Panc1 (cell line): ENCODE data around the gene ITFG2. TPM values are rescaled to one million over a fixed set of nuclear protein-coding genes. Genes with fewer than 3 reads are reported as not detected.
"Not testable (repeated sequence)": the region's sequence is repeated elsewhere in the genome, so short reads cannot be mapped to it uniquely, and the experiment has no call there.

Source experiments
- ATAC-seq: fragments of 200-7000 bp; cut with Tn5 transposase; 2 replicates; pipeline ENCODE4 v1.9.1; 2020; ENCODE audit warnings: mild to moderate bottlenecking, moderate library complexity
- BruUV-seq: library from RNA; stranded (reverse); fragments of 400-500 nt; replicated peaks from 2 replicates; lab custom pipeline; 2021; lab: Mats Ljungman, UMichigan
- CTCF ChIA-PET: fragments of 300-600 bp; sonication (Branson Sonifier 250); formaldehyde crosslinking; loops from one replicate; lab custom pipeline; 2022; ENCODE audit warnings: antibody characterized with exemption; lab: Charles Lee
- POLR2A ChIA-PET: fragments of 300-600 bp; sonication (Branson Sonifier 250); formaldehyde crosslinking; loops from one replicate; lab custom pipeline; 2022; ENCODE audit warnings: antibody characterized with exemption; lab: Charles Lee
- DNase-seq: peaks from one replicate; pipeline ENCODE4 v3.0.0-alpha.2; 2010; ENCODE audit warnings: low read depth, low spot score
- H3K27ac ChIP-seq: 2 replicates; pipeline ENCODE4 v1.5.1; 2011; ENCODE audit warnings: mild to moderate bottlenecking, low read length, inconsistent platforms
- H3K27me3 ChIP-seq: fragments of 200-500 bp; sonication (Bioruptor generic); 2 replicates; pipeline ENCODE4 v1.6.0; 2014; ENCODE audit warnings: low read length, inconsistent platforms; ENCODE audit not compliant: control insufficient read depth, insufficient read depth
- H3K36me3 ChIP-seq: fragments of 200-500 bp; sonication (Bioruptor generic); 2 replicates; pipeline ENCODE4 v1.5.1; 2014; ENCODE audit warnings: inconsistent platforms, mild to moderate bottlenecking, low read length, moderate library complexity; ENCODE audit not compliant: control insufficient read depth, insufficient read depth
- H3K4me1 ChIP-seq: 2 replicates; pipeline ENCODE4 v1.5.1; 2011; ENCODE audit warnings: inconsistent platforms, mild to moderate bottlenecking, low read length, moderate library complexity; ENCODE audit not compliant: control insufficient read depth, insufficient read depth
- H3K4me3 ChIP-seq, 2 experiments: 2 replicates each; pipeline ENCODE4 v1.5.1; 2011 to 2012; ENCODE audit warnings: low read depth in 2 of 2, low read length in 2 of 2, mild to moderate bottlenecking in 2 of 2, inconsistent platforms in 1 of 2, moderate library complexity in 1 of 2
- H3K9me3 ChIP-seq: fragments of 200-500 bp; sonication (Bioruptor generic); 2 replicates; pipeline ENCODE4 v1.5.1; 2014; ENCODE audit warnings: low read depth, mild to moderate bottlenecking, inconsistent platforms, low read length, moderate library complexity; ENCODE audit not compliant: control insufficient read depth, insufficient read depth
- POLR2AphosphoS5 ChIP-seq: IDR thresholded peaks from 2 replicates; pipeline ENCODE4 v1.6.1; 2012; ENCODE audit warnings: mild to moderate bottlenecking, low read depth, low read length, moderate library complexity
- SIN3A ChIP-seq: IDR thresholded peaks from 2 replicates; pipeline ENCODE4 v1.6.1; 2012; ENCODE audit warnings: low read depth, mild to moderate bottlenecking, low read length, moderate library complexity, borderline replicate concordance; ENCODE audit not compliant: insufficient read depth
- TCF7L2 ChIP-seq: IDR thresholded peaks from 2 replicates; pipeline ENCODE4 v1.6.1; 2011; ENCODE audit warnings: mild to moderate bottlenecking, low read depth, low read length, inconsistent platforms
- in situ Hi-C: cut with HindIII; loops from 2 replicates; pipeline ENCODE4 v1.10.0; 2016; ENCODE audit warnings: low sequenced_read_pairs, low pct_unique_long_range_greater_than_20kb
- intact Hi-C: fragments of 100-400 bp; cut with micrococcal nuclease; formaldehyde crosslinking; loops from one replicate; pipeline ENCODE4 v1.10.0; 2022; ENCODE audit not compliant: unreplicated experiment
- total RNA-seq: library from RNA; stranded (reverse); gene quantifications from one replicate; pipeline ENCODE4 v1.2.1, GENCODE V29; 2021; ENCODE audit not compliant: unreplicated experiment
- TF ChIP-seq, protein P1 (sequence below), 2 experiments: IDR thresholded peaks; 2 replicates each; pipeline ENCODE4 v1.6.1; 2011 to 2012; ENCODE audit warnings: low read depth in 2 of 2, control low read depth in 1 of 2, low read length in 1 of 2, mild to moderate bottlenecking in 1 of 2, moderate library complexity in 1 of 2; ENCODE audit not compliant: insufficient read depth in 1 of 2
- TF ChIP-seq, protein P2 (sequence below): fragments of 450-650 bp; IDR thresholded peaks from 2 replicates; pipeline ENCODE4 v1.5.1; 2017; ENCODE audit warnings: mild to moderate bottlenecking

Gene ITFG2
- total RNA-seq, 1 experiment from 2014 or later = 17.4 TPM

DNA sequence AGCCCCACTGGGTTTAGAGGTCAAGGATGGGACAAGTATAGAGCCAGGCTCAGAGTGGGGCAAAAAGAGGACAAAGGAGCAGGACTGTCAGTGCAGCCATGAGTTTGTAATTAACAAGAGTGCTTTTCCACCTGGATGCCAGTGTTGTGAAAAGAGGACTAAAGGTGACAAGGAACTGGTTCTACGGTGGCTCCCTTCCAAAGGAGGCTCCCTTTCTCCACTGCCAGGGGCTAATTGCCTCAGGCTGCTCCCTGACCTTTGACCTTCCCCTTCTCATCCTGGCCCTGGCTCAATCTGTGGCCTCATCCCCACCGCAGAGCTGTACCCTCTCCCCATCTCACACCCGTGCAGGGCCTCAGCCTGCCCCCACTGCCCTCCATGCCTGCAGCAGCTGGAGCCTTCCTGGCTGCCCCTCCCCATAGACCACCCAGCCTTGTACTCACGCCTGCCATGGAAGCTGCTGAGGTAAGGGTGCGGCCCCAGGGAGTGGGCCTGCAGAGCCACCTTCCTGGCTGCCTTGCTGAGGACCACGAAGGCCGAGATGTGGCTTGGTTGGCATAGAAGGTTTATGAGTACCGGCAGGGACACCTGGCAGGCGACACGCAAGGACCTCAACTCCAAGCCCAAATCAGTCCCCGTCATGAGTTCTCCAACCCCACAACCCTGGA, 42.5 kb upstream of the ITFG2 start:
- CTCF ChIA-PET = no interaction called here

DNA sequence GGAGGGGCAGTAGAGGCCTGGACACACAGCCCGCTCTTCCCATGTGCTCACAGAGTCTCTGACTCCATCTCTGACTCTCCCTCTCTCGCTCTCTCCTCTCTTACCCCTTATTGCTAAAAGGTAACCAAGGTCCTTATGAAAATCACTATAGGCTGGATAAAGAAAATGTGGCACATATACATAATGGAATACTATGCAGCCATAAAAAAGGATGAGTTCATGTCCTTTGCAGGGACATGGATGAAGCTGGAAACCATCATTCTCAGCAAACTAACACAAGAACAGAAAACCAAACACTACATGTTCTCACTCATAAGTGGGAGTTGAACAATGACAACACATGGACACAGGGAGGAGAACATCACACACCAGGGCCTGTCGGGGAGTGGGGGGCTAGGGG, 41.9 kb upstream of the ITFG2 start:
- intact Hi-C loops = not testable (repeated sequence)

More for the DNA sequence above, 42.5 kb upstream of the ITFG2 start:
- H3K27ac ChIP-seq = no peak overlapping the region
- POLR2A ChIA-PET = no interaction called here
- no peaks in the 10 kb centered on the region for H3K9me3 ChIP-seq
- BruUV-seq = no TSS peak
- DNase-seq (no peak), ATAC-seq (no peak)
- H3K4me3 ChIP-seq = no peak overlapping the region
- no peaks in the 10 kb centered on the region for H3K27me3 ChIP-seq
- TF ChIP-seq POLR2AphosphoS5 (no peak), TCF7L2 (no peak), SIN3A (no peak)
- TF ChIP-seq, protein P1, sequence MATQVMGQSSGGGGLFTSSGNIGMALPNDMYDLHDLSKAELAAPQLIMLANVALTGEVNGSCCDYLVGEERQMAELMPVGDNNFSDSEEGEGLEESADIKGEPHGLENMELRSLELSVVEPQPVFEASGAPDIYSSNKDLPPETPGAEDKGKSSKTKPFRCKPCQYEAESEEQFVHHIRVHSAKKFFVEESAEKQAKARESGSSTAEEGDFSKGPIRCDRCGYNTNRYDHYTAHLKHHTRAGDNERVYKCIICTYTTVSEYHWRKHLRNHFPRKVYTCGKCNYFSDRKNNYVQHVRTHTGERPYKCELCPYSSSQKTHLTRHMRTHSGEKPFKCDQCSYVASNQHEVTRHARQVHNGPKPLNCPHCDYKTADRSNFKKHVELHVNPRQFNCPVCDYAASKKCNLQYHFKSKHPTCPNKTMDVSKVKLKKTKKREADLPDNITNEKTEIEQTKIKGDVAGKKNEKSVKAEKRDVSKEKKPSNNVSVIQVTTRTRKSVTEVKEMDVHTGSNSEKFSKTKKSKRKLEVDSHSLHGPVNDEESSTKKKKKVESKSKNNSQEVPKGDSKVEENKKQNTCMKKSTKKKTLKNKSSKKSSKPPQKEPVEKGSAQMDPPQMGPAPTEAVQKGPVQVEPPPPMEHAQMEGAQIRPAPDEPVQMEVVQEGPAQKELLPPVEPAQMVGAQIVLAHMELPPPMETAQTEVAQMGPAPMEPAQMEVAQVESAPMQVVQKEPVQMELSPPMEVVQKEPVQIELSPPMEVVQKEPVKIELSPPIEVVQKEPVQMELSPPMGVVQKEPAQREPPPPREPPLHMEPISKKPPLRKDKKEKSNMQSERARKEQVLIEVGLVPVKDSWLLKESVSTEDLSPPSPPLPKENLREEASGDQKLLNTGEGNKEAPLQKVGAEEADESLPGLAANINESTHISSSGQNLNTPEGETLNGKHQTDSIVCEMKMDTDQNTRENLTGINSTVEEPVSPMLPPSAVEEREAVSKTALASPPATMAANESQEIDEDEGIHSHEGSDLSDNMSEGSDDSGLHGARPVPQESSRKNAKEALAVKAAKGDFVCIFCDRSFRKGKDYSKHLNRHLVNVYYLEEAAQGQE (IDR thresholded peaks at IDR 0.05; ENCODE audit: insufficient read depth in 1 of 2, low read depth in 2 of 2, low read length in 1 of 2) = no peak
- TF ChIP-seq, protein P2, sequence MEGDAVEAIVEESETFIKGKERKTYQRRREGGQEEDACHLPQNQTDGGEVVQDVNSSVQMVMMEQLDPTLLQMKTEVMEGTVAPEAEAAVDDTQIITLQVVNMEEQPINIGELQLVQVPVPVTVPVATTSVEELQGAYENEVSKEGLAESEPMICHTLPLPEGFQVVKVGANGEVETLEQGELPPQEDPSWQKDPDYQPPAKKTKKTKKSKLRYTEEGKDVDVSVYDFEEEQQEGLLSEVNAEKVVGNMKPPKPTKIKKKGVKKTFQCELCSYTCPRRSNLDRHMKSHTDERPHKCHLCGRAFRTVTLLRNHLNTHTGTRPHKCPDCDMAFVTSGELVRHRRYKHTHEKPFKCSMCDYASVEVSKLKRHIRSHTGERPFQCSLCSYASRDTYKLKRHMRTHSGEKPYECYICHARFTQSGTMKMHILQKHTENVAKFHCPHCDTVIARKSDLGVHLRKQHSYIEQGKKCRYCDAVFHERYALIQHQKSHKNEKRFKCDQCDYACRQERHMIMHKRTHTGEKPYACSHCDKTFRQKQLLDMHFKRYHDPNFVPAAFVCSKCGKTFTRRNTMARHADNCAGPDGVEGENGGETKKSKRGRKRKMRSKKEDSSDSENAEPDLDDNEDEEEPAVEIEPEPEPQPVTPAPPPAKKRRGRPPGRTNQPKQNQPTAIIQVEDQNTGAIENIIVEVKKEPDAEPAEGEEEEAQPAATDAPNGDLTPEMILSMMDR = no peak
- no peaks in the 10 kb centered on the region for H3K36me3 ChIP-seq
- H3K4me1 ChIP-seq = no peaks in the 10 kb centered on the region
- in situ Hi-C loops (no loop called here), intact Hi-C loops (no loop called here)

DNA sequence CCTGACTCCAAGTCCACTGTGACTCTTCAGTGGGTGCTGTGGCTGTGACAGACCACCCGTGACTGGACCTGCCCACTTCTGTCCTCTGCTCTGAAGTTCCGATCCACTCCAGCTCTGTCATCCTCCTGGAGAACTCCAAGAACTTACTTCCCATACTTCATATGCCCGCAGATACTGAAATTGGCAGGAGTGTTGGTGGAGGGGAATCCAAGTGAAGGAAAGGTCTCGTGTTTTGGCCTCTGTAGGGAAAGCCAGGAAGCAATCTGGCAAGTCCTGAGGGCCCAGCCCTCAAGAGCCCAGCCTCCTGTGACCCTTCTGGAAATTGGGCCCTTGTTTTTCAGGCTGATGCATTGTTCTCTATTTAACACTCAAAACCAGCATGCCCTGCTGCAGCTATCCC, 40.1 kb upstream of the ITFG2 start:
- TF ChIP-seq POLR2AphosphoS5 = no peak
- TF ChIP-seq, protein P2 = no peak
- TF ChIP-seq, protein P1 (IDR thresholded peaks at IDR 0.05; ENCODE audit: insufficient read depth in 1 of 2, low read depth in 2 of 2, low read length in 1 of 2) = no peak
- TF ChIP-seq SIN3A = no peak
- TF ChIP-seq TCF7L2 = no peak
- Histone ChIP-seq H3K4me1 (no peaks in the 10 kb centered on the region), H3K4me3 (no peak overlapping the region), H3K27me3 (no peaks in the 10 kb centered on the region), H3K9me3 (no peaks in the 10 kb centered on the region), H3K27ac (no peak overlapping the region), H3K36me3 (no peaks in the 10 kb centered on the region)
- ChIA-PET POLR2A (no interaction called here), CTCF (no interaction called here)
- DNase-seq (no peak), ATAC-seq (no peak)
- intact Hi-C loops = no loop called here
- in situ Hi-C loops = no loop called here
- no TSS peak for BruUV-seq

More for the DNA sequence above, 41.9 kb upstream of the ITFG2 start:
- in situ Hi-C loops, H3K36me3 ChIP-seq, ATAC-seq, POLR2A ChIA-PET, H3K4me3 ChIP-seq, H3K27ac ChIP-seq, BruUV-seq, DNase-seq, H3K9me3 ChIP-seq, H3K4me1 ChIP-seq, H3K27me3 ChIP-seq, CTCF ChIA-PET: not testable (repeated sequence)
